HG02852 (cell line): ENCODE data around the gene KRT33A.

Source experiments
- ATAC-seq: cut with Tn5 transposase; IDR thresholded peaks from one replicate; pipeline ENCODE4 v1.9.1; 2021; ENCODE audit warnings: mild to moderate bottlenecking, moderate library complexity; ENCODE audit not compliant: unreplicated experiment

The KRT33A gene

GRCh38 chr17:41304091-41304490 lies 46.5 kb downstream of the KRT33A start:
- no peak for ATAC-seq

- ATAC-seq, result no peak
These were observed 47.6 kb downstream of the KRT33A start for GRCh38 chr17:41302981-41303380.

- no peak for ATAC-seq
These were observed 48.4 kb downstream of the KRT33A start, which contains the start of gene KRTAP29-1 for GRCh38 chr17:41301916-41302901. KRTAP29-1 (minus strand) TSS chr17:41302851; CDS start chr17:41302851, 0 bp downstream.

DNA sequence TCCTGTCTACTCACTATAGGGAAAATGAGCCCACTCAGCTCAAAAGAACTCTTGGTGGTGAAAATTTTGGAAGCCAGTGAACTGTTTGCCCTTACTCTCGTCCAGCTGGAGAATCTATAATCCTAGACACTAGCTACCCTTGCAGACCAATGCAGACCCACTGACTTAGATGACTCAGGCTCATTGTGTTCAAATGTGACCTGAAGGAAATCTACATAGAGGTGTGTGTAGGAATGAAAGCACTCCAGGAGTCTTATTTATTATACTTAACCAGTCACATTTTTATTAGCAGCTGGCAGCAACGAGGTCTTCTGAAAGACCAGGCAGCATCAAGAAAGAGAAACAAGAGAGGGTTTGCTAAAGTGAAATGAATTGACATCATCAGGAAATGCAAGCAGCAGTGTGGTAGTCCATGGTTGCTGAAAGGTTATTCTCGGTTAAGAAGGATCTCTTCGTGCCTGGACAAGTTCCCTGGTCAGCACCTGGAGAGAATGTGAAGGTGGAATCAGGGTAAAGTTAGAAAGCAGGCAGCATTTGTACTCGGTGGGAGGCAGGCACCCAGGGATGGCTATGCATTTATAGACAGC lies 49.3 kb downstream of the KRT33A start:
- no peak for ATAC-seq

DNA sequence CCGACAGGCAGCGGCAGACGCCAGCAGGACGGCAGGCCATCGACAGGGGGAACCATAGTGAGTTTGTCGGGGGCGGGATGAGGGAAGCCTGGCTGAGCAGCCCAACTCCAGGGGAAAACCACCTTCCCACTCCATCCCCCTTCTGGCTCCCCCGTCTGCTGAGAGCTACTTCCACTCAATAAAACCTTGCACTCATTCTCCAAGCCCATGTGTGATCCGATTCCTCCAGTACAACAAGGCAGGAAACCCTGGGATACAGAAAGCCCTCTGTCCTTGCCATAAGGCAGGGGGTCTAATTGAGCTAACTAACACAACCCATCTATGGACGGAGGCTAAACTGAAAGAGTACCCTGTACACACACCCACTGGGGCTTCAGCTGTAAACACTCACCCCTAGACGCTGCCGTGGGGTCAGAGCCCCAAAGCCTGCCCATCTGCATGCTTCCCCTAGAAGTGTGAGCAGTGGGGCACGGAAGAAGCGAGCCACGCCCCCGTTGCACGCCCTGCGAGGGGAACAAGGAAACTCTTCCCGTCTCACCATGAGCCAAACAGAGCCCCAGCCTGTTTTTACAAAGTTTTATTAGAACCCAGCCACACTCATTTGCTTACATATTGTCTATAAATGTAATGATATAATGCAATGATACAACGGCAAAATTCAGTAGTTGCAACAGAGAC lies 52.0 kb downstream of the KRT33A start:
- no peak for ATAC-seq

DNA sequence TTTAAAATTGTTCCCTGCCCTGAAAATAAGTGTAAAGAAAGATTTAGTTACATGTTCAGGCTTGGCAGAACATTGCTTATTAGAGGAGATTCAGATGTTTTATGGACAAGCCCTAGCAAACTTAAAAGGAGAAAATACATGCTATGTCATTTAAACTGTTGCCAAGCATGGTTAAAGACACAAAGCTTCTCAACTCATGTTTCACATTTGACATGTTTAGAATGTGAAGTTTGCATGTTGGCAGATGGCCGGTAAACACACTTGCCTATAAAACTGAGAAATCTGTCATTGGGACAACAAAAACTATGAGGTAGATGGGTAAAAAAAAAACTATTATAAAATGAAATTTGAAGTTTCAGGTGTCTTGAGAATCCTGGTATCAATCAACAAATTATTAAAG lies 53.8 kb downstream of the KRT33A start:
- ATAC-seq, result no peak
